GM23338 (cell line): ENCODE measurements around the gene COBL. TPM values are rescaled to one million over a fixed set of nuclear protein-coding genes. Genes with fewer than 3 reads are reported as not detected.

Source experiments
- ATAC-seq: fragments of 200-7000 bp; cut with Tn5 transposase; 3 replicates; pipeline ENCODE4 v1.9.1; 2020
- DNase-seq: peaks from one replicate; pipeline ENCODE4 v3.0.0-alpha.2; 2015; ENCODE audit warnings: low spot score
- H2AFZ ChIP-seq: fragments of 200-600 bp; sonication (generic); 2 replicates; pipeline ENCODE4 v1.8.0; 2016; ENCODE audit warnings: antibody characterized with exemption, mild to moderate bottlenecking, moderate library complexity
- H3F3A ChIP-seq: fragments of 200-600 bp; sonication (generic); replicated peaks from 2 replicates; pipeline ENCODE4 v1.8.0; 2017; ENCODE audit warnings: antibody characterized with exemption, mixed run types, low read depth
- H3K27ac ChIP-seq: fragments of 200-600 bp; sonication (generic); 2 replicates; pipeline ENCODE4 v1.6.1; 2016; ENCODE audit warnings: low read depth
- H3K27me3 ChIP-seq: fragments of 200-600 bp; sonication (generic); 2 replicates; pipeline ENCODE4 v1.8.0; 2016; ENCODE audit warnings: mild to moderate bottlenecking, mixed run types, moderate library complexity; ENCODE audit not compliant: insufficient read depth
- H3K36me3 ChIP-seq: fragments of 200-600 bp; sonication (generic); 2 replicates; pipeline ENCODE4 v1.8.0; 2016; ENCODE audit warnings: mild to moderate bottlenecking; ENCODE audit not compliant: insufficient read depth
- H3K4me1 ChIP-seq: fragments of 200-600 bp; sonication (generic); 2 replicates; pipeline ENCODE4 v1.8.0; 2016; ENCODE audit warnings: mild to moderate bottlenecking, moderate library complexity; ENCODE audit not compliant: insufficient read depth
- H3K4me2 ChIP-seq: fragments of 200-600 bp; sonication (generic); 2 replicates; pipeline ENCODE4 v1.7.1; 2017; ENCODE audit warnings: mixed run types
- H3K4me3 ChIP-seq: fragments of 200-600 bp; sonication (generic); 2 replicates; pipeline ENCODE4 v1.6.1; 2016; ENCODE audit warnings: mixed run types
- H3K79me2 ChIP-seq: fragments of 200-600 bp; sonication (generic); replicated peaks from 2 replicates; pipeline ENCODE4 v1.8.0; 2017; ENCODE audit warnings: mild to moderate bottlenecking; ENCODE audit not compliant: insufficient read depth
- H3K9me2 ChIP-seq: fragments of 200-600 bp; sonication (generic); 2 replicates; pipeline ENCODE4 v1.8.0; 2017; ENCODE audit not compliant: insufficient read depth
- H4K20me1 ChIP-seq: fragments of 200-600 bp; sonication (generic); replicated peaks from 2 replicates; pipeline ENCODE4 v1.8.0; 2017; ENCODE audit warnings: mild to moderate bottlenecking; ENCODE audit not compliant: insufficient read depth
- H3K27ac Mint-ChIP-seq: 2 replicates; pipeline ENCODE4 v1.8.0; 2020; ENCODE audit warnings: inconsistent platforms, mild to moderate bottlenecking, moderate library complexity, mixed read lengths
- H3K27me3 Mint-ChIP-seq: 3 replicates; pipeline ENCODE4 v1.8.0; 2022; ENCODE audit warnings: low read depth, mild to moderate bottlenecking, moderate library complexity, mixed read lengths, inconsistent platforms; ENCODE audit not compliant: insufficient read depth, poor library complexity
- H3K36me3 Mint-ChIP-seq: 3 replicates; pipeline ENCODE4 v1.8.0; 2021; ENCODE audit warnings: low read depth, mild to moderate bottlenecking, inconsistent platforms, moderate library complexity, mixed read lengths
- H3K4me1 Mint-ChIP-seq: 3 replicates; pipeline ENCODE4 v1.8.0; 2020; ENCODE audit warnings: mild to moderate bottlenecking, inconsistent platforms, mixed read lengths
- H3K4me3 Mint-ChIP-seq: 3 replicates; pipeline ENCODE4 v1.8.0; 2021; ENCODE audit warnings: moderate library complexity, mild to moderate bottlenecking, inconsistent platforms, mixed read lengths
- H3K9me3 Mint-ChIP-seq: 3 replicates; pipeline ENCODE4 v1.8.0; 2020; ENCODE audit warnings: moderate library complexity, mild to moderate bottlenecking, inconsistent platforms, mixed read lengths
- EZH2 ChIP-seq: fragments of 200-600 bp; sonication (generic); IDR thresholded peaks from one replicate; pipeline ENCODE4 v1.8.0; 2017; ENCODE audit warnings: antibody characterized with exemption, mild to moderate bottlenecking, low read depth; ENCODE audit not compliant: unreplicated experiment
- NANOG ChIP-seq: IDR thresholded peaks from 2 replicates; pipeline ENCODE4 v1.6.1; 2016; ENCODE audit warnings: antibody characterized with exemption, borderline replicate concordance
- POLR2AphosphoS5 ChIP-seq: IDR thresholded peaks from 2 replicates; pipeline ENCODE4 v1.6.1; 2016; ENCODE audit warnings: antibody characterized with exemption, low read depth
- ZNF114 ChIP-seq: fragments of 250-450 bp; sonication (Bioruptor Pico); IDR thresholded peaks from 2 replicates; pipeline ENCODE4 v1.5.0; 2020; ENCODE audit warnings: mild to moderate bottlenecking, moderate library complexity
- ZNF462 ChIP-seq: fragments of 250-450 bp; sonication (Bioruptor Pico); IDR thresholded peaks from 2 replicates; pipeline ENCODE4 v1.5.0; 2020; ENCODE audit warnings: mild to moderate bottlenecking, moderate library complexity
- polyA plus RNA-seq: library from polyadenylated mRNA; unstranded; fragments of >200 nt; fragmentation: Nextera tagmentation; extraction: Ambion mirVana; gene quantifications from 2 replicates; pipeline ENCODE4 v1.2.1, GENCODE V29; 2016
- total RNA-seq: library from RNA; depleted of rRNA; stranded (reverse); fragments of >200 nt; shearing (Covaris generic); gene quantifications from 2 replicates; pipeline ENCODE4 v1.2.3, GENCODE V29; 2014
- TF ChIP-seq, protein P1 (sequence below): IDR thresholded peaks from one replicate; pipeline ENCODE4 v1.6.1; 2018; ENCODE audit warnings: antibody characterized with exemption; ENCODE audit not compliant: unreplicated experiment

Gene COBL
- total and polyA plus RNA-seq, 2 experiments from 2014 or later: 18.3 to 51.9 TPM

GRCh38 chr7:51329696-51330263, 13.2 kb upstream of the COBL start:
- peaks cover 24% of the 10 kb centered on the region for H3K4me1 ChIP-seq
- peak overlapping the region; percentile 45; the same call in 1 of the 2 replicates for H3K27ac Mint-ChIP-seq
- H4K20me1 ChIP-seq: no peaks in the 10 kb centered on the region
- no peak for DNase-seq
- peaks cover 3% of the 10 kb centered on the region; the same call in 1 of the 2 replicates for H3F3A ChIP-seq
- no peaks in the 10 kb centered on the region; the same call in 2 of the 3 replicates for H3K9me3 Mint-ChIP-seq
- no peak overlapping the region for H3K4me3 ChIP-seq
- no peaks in the 10 kb centered on the region for H3K9me2 ChIP-seq
- no peak overlapping the region for H2AFZ ChIP-seq
- H3K27me3 Mint-ChIP-seq: peaks cover 21% of the 10 kb centered on the region
- no peaks in the 10 kb centered on the region for H3K27me3 ChIP-seq
- TF ChIP-seq ZNF114 (CRISPR knock-in tag) (peak; percentile 35; the same call in 1 of the 2 replicates), POLR2AphosphoS5 (no peak), NANOG (no peak)
- TF ChIP-seq, protein P1, sequence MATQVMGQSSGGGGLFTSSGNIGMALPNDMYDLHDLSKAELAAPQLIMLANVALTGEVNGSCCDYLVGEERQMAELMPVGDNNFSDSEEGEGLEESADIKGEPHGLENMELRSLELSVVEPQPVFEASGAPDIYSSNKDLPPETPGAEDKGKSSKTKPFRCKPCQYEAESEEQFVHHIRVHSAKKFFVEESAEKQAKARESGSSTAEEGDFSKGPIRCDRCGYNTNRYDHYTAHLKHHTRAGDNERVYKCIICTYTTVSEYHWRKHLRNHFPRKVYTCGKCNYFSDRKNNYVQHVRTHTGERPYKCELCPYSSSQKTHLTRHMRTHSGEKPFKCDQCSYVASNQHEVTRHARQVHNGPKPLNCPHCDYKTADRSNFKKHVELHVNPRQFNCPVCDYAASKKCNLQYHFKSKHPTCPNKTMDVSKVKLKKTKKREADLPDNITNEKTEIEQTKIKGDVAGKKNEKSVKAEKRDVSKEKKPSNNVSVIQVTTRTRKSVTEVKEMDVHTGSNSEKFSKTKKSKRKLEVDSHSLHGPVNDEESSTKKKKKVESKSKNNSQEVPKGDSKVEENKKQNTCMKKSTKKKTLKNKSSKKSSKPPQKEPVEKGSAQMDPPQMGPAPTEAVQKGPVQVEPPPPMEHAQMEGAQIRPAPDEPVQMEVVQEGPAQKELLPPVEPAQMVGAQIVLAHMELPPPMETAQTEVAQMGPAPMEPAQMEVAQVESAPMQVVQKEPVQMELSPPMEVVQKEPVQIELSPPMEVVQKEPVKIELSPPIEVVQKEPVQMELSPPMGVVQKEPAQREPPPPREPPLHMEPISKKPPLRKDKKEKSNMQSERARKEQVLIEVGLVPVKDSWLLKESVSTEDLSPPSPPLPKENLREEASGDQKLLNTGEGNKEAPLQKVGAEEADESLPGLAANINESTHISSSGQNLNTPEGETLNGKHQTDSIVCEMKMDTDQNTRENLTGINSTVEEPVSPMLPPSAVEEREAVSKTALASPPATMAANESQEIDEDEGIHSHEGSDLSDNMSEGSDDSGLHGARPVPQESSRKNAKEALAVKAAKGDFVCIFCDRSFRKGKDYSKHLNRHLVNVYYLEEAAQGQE: no peak
- H3K36me3 ChIP-seq: no peaks in the 10 kb centered on the region
- H3K4me3 Mint-ChIP-seq: no peak overlapping the region; the same call in 2 of the 3 replicates
- peaks cover 48% of the 10 kb centered on the region for H3K4me1 Mint-ChIP-seq
- peaks cover 17% of the 10 kb centered on the region for H3K36me3 Mint-ChIP-seq
- no peak overlapping the region; the same call in 1 of the 2 replicates for H3K4me2 ChIP-seq
- no peak for ATAC-seq
- H3K27ac ChIP-seq: no peak overlapping the region
- peaks cover 30% of the 10 kb centered on the region for H3K79me2 ChIP-seq

DNA sequence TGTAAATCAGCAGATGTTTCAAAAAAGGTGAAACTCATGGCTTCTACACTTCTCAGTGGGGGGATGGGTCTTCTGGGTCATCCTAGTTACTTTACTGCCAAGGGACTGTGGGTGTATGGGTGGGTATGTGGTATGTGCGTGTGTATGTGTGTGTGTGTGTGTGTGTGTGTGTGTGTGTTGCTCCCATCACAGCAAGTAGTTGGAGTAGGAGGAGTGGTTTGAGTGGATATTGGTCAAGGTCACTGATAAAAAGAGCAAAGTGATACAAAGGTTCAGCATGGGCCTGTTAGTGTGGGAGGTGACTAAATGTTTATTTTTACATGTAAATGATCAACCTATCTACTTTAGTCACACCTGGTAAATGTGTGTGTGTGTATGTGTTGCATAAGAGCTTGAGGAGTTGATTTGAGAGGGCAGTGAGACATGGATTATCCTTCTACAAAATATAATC, 11.8 kb upstream of the COBL start:
- Histone ChIP-seq H3F3A (peaks cover 3% of the 10 kb centered on the region; the same call in 1 of the 2 replicates), H3K4me1 (peaks cover 31% of the 10 kb centered on the region), H2AFZ (no peak overlapping the region), H3K27me3 (no peaks in the 10 kb centered on the region), H3K9me2 (no peaks in the 10 kb centered on the region), H4K20me1 (no peaks in the 10 kb centered on the region), H3K79me2 (peaks cover 30% of the 10 kb centered on the region), H3K36me3 (no peaks in the 10 kb centered on the region), H3K4me2 (peak overlapping the region; percentile 52), H3K27ac (peak overlapping the region; percentile 96), H3K4me3 (peak overlapping the region; percentile 59)
- H3K27ac Mint-ChIP-seq: peak overlapping the region; percentile 98
- H3K4me1 Mint-ChIP-seq: peaks cover 55% of the 10 kb centered on the region
- DNase-seq: no peak
- H3K27me3 Mint-ChIP-seq: peaks cover 22% of the 10 kb centered on the region
- no peak for ATAC-seq
- peaks cover 10% of the 10 kb centered on the region; the same call in 2 of the 3 replicates for H3K36me3 Mint-ChIP-seq
- H3K4me3 Mint-ChIP-seq: peak overlapping the region; percentile 68
- H3K9me3 Mint-ChIP-seq: no peaks in the 10 kb centered on the region
- TF ChIP-seq, protein P1: no peak
- no peak for TF ChIP-seq ZNF462
- no peak for TF ChIP-seq EZH2
- TF ChIP-seq NANOG: no peak
